Endothelial cell (in vitro differentiated cells): ENCODE measurements around the gene CTAGE4. TPM values are rescaled to one million over a fixed set of nuclear protein-coding genes. Genes with fewer than 3 reads are reported as not detected.
"Not testable (repeated sequence)": the region's sequence is repeated elsewhere in the genome, so short reads cannot be mapped to it uniquely, and the experiment has no call there.

Experiments used
- DNase-seq: peaks from one replicate; pipeline ENCODE4 v3.0.0; 2021; ENCODE audit warnings: low spot score
- H3K27ac Mint-ChIP-seq: one replicate; pipeline ENCODE4 v1.8.0; 2021; ENCODE audit warnings: mixed read lengths, inconsistent platforms; ENCODE audit not compliant: unreplicated experiment
- H3K27me3 Mint-ChIP-seq: one replicate; pipeline ENCODE4 v1.8.0; 2021; ENCODE audit warnings: mild to moderate bottlenecking, moderate library complexity, mixed read lengths, inconsistent platforms; ENCODE audit not compliant: unreplicated experiment
- H3K36me3 Mint-ChIP-seq: one replicate; pipeline ENCODE4 v1.8.0; 2021; ENCODE audit warnings: mild to moderate bottlenecking, low read depth, mixed read lengths, inconsistent platforms; ENCODE audit not compliant: unreplicated experiment
- H3K4me1 Mint-ChIP-seq: one replicate; pipeline ENCODE4 v1.8.0; 2021; ENCODE audit warnings: mild to moderate bottlenecking, mixed read lengths, inconsistent platforms; ENCODE audit not compliant: unreplicated experiment
- H3K4me3 Mint-ChIP-seq: one replicate; pipeline ENCODE4 v1.8.0; 2021; ENCODE audit warnings: mild to moderate bottlenecking, mixed read lengths, inconsistent platforms; ENCODE audit not compliant: unreplicated experiment
- H3K9me3 Mint-ChIP-seq: one replicate; pipeline ENCODE4 v1.8.0; 2021; ENCODE audit warnings: mixed read lengths, inconsistent platforms; ENCODE audit not compliant: unreplicated experiment
- long read RNA-seq: library from polyadenylated mRNA; unstranded; transcript quantifications from one replicate; pipeline ENCODE4 v2.0.0, GENCODE V29; 2020; ENCODE audit not compliant: unreplicated experiment
- total RNA-seq: library from RNA; stranded (reverse); fragmentation: NEBNext Ultra II Directional; extraction: Animal tissue kit (Norgen Biotek cat#: 25700); gene quantifications from one replicate; pipeline ENCODE4 v1.2.1, GENCODE V29; 2021; ENCODE audit not compliant: unreplicated experiment
- TF ChIP-seq, protein P1 (sequence below): fragments of 200-600 bp; sonication (generic); IDR thresholded peaks from one replicate; pipeline ENCODE4 v1.5.0; 2021; ENCODE audit warnings: antibody characterized with exemption; ENCODE audit not compliant: unreplicated experiment

The CTAGE4 gene
- total RNA-seq, result 3.3 TPM
- long read RNA-seq, result 0 reads

DNA sequence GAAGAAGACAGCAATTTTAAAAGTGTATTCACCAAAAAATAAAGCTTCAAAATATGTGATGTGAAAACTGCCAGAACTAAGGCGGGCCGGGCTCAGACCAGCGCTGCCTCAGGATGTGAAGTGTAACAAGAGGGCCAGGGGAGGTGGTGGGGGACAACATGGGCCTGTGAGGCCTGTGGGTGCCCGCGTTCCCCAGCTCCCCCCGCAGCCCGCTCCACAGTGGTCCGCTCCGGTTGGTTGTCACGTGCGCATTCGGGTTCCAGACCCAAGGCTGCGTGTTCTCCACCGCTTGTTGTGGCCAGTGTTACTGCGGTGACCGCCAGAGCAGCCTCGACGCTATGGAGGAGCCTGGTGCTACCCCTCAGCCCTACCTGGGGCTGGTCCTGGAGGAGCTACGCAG, at the start of gene CTAGE4:
Gene CTAGE4, plus strand, starts transcription at position 301 of the 400 bp plus-strand sequence. Its CDS starts 38 bp downstream, at position 339.
- not testable (repeated sequence) for DNase-seq, H3K4me3 Mint-ChIP-seq, H3K36me3 Mint-ChIP-seq, H3K4me1 Mint-ChIP-seq, H3K27ac Mint-ChIP-seq, H3K27me3 Mint-ChIP-seq, H3K9me3 Mint-ChIP-seq

DNA sequence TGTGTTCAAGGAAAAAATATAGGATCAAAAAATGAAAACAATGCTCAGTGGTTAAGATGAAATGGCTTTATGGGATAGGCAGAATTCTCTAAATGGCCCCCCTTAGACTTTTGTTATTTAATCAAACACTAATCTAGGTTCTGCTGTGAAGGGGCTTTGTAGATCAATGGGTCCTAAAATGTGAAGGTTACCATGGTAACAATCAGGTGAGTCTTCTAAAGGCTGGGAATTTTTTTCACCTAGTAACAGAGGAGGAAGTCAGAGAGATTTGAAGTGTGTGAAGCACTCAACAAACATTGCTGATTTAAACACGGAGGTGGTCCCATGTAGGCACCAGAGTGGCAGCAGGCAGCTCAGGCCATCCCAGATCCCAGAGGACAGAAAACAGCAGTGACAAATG, 49.1 kb upstream of the CTAGE4 start:
- Mint-ChIP-seq H3K36me3 (no peaks in the 10 kb centered on the region), H3K4me1 (no peaks in the 10 kb centered on the region), H3K9me3 (no peaks in the 10 kb centered on the region), H3K27ac (no peak overlapping the region), H3K4me3 (no peak overlapping the region), H3K27me3 (no peaks in the 10 kb centered on the region)
- TF ChIP-seq, protein P1, sequence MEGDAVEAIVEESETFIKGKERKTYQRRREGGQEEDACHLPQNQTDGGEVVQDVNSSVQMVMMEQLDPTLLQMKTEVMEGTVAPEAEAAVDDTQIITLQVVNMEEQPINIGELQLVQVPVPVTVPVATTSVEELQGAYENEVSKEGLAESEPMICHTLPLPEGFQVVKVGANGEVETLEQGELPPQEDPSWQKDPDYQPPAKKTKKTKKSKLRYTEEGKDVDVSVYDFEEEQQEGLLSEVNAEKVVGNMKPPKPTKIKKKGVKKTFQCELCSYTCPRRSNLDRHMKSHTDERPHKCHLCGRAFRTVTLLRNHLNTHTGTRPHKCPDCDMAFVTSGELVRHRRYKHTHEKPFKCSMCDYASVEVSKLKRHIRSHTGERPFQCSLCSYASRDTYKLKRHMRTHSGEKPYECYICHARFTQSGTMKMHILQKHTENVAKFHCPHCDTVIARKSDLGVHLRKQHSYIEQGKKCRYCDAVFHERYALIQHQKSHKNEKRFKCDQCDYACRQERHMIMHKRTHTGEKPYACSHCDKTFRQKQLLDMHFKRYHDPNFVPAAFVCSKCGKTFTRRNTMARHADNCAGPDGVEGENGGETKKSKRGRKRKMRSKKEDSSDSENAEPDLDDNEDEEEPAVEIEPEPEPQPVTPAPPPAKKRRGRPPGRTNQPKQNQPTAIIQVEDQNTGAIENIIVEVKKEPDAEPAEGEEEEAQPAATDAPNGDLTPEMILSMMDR, result no peak
- DNase-seq, result no peak

- no peak overlapping the region for H3K4me3 Mint-ChIP-seq
- TF ChIP-seq, protein P1, result no peak
- H3K9me3 Mint-ChIP-seq, result no peaks in the 10 kb centered on the region
These were observed 45.8 kb upstream of the CTAGE4 start for GRCh38 chr7:144137501-144137900.

DNA sequence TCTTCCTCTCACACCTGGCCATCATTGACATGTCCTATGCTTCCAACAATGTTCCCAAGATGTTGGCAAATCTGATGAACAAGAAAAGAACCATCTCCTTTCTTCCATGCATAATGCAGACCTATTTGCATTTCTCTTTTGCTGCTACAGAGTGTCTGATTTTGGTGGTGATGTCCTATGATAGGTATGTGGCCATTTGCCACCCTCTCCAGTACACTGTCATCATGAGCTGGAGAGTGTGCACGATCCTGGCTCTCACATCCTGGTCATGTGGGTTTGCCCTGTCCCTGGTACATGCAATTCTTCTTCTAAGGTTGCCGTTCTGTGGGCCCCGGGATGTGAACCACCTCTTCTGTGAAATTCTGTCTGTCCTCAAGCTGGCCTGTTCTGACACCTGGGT, 41.1 kb upstream of the CTAGE4 start:
- Mint-ChIP-seq H3K9me3 (peaks cover 7% of the 10 kb centered on the region), H3K27ac (no peak overlapping the region), H3K4me1 (no peaks in the 10 kb centered on the region), H3K36me3 (no peaks in the 10 kb centered on the region), H3K27me3 (peaks cover 1% of the 10 kb centered on the region), H3K4me3 (no peak overlapping the region)
- DNase-seq, result no peak
- TF ChIP-seq, protein P1, result no peak

More at GRCh38 chr7:144137501-144137900, 45.8 kb upstream of the CTAGE4 start:
- Mint-ChIP-seq H3K36me3 (no peaks in the 10 kb centered on the region), H3K27me3 (no peaks in the 10 kb centered on the region), H3K4me1 (no peaks in the 10 kb centered on the region), H3K27ac (no peak overlapping the region)
- DNase-seq, result no peak

- no peak overlapping the region for H3K27ac Mint-ChIP-seq
- H3K4me3 Mint-ChIP-seq, result no peak overlapping the region
- H3K9me3 Mint-ChIP-seq, result peaks cover 16% of the 10 kb centered on the region
- H3K4me1 Mint-ChIP-seq, result no peaks in the 10 kb centered on the region
- DNase-seq, result no peak
- TF ChIP-seq, protein P1, result no peak
- peaks cover 1% of the 10 kb centered on the region for H3K27me3 Mint-ChIP-seq
- peaks cover 3% of the 10 kb centered on the region for H3K36me3 Mint-ChIP-seq
These were observed 38.8 kb upstream of the CTAGE4 start for GRCh38 chr7:144144426-144144825.
